K562 (cell line): ENCODE measurements around the gene SLC6A6. TPM values are rescaled to one million over a fixed set of nuclear protein-coding genes. Genes with fewer than 3 reads are reported as not detected.
A peak's percentile ranks its signal among the peaks of the same experiment; 100 is the strongest.

Experiments
- ATF3 ChIP-seq, 2 experiments: fragments of 450-650 bp in 1 of 2; sonication (generic) in 1 of 2; formaldehyde crosslinking in 1 of 2; IDR thresholded peaks in 1 of 2; conservative IDR thresholded peaks in 1 of 2; 2 replicates each; pipeline versions ENCODE4 v1.6.1 to v1.8.1; 2016 to 2023; ENCODE audit warnings: mild to moderate bottlenecking in 2 of 2, moderate library complexity in 2 of 2, inconsistent platforms in 1 of 2, missing genetic modification reagents in 1 of 2
- CBX3 ChIP-seq, 2 experiments: IDR thresholded peaks; 1 replicate in 1 of 2; 2 replicates in 1 of 2; pipeline ENCODE4 v1.6.1; 2012; ENCODE audit warnings: inconsistent platforms in 2 of 2, low read length in 2 of 2, borderline replicate concordance in 1 of 2, control low read depth in 1 of 2
- CXXC5 ChIP-seq: fragments of 250-450 bp; sonication (Bioruptor Pico); IDR thresholded peaks from 2 replicates; pipeline ENCODE4 v1.8.0; 2022; ENCODE audit warnings: inconsistent platforms, mild to moderate bottlenecking, moderate library complexity
- DMBX1 ChIP-seq: fragments of 250-450 bp; sonication (Bioruptor Pico); IDR thresholded peaks from 2 replicates; pipeline ENCODE4 v1.8.0; 2022; ENCODE audit warnings: inconsistent platforms, mild to moderate bottlenecking, moderate library complexity, borderline replicate concordance
- EHMT2 ChIP-seq: fragments of 450-650 bp; IDR thresholded peaks from 2 replicates; pipeline ENCODE4 v1.6.1; 2018; ENCODE audit warnings: antibody characterized with exemption
- ETV1 ChIP-seq: fragments of 450-650 bp; conservative IDR thresholded peaks from 2 replicates; pipeline ENCODE4 v1.6.1; 2016; ENCODE audit warnings: missing genetic modification characterization, control low read depth, low read depth, missing compliant biosample characterization
- EWSR1 ChIP-seq: fragments of 450-650 bp; IDR thresholded peaks from 2 replicates; pipeline ENCODE4 v1.6.1; 2018; ENCODE audit warnings: borderline replicate concordance, mild to moderate bottlenecking, low read depth, moderate library complexity; ENCODE audit not compliant: partially characterized antibody
- GABPB1 ChIP-seq: sonication (generic); formaldehyde crosslinking; IDR thresholded peaks from 2 replicates; pipeline ENCODE4 v1.8.0; 2022; ENCODE audit warnings: mild to moderate bottlenecking, missing genetic modification reagents
- KLF6 ChIP-seq: fragments of 250-450 bp; sonication (Bioruptor Pico); IDR thresholded peaks from 2 replicates; pipeline ENCODE4 v1.4.0; 2020; ENCODE audit warnings: mild to moderate bottlenecking, moderate library complexity, borderline replicate concordance
- NKRF ChIP-seq: fragments of 450-650 bp; IDR thresholded peaks from 2 replicates; pipeline ENCODE4 v1.6.1; 2016; ENCODE audit warnings: borderline replicate concordance
- POLR2G ChIP-seq: fragments of 200-400 bp; formaldehyde crosslinking; IDR thresholded peaks from 2 replicates; pipeline ENCODE4 v1.6.1; 2017; ENCODE audit warnings: low read depth, mild to moderate bottlenecking, antibody characterized with exemption, low read length, moderate library complexity
- SMAD4 ChIP-seq: fragments of 250-450 bp; sonication (Bioruptor Pico); conservative IDR thresholded peaks from 2 replicates; pipeline ENCODE4 v1.8.0; 2021; ENCODE audit warnings: inconsistent platforms, mild to moderate bottlenecking, moderate library complexity
- TAF15 ChIP-seq: fragments of 200-400 bp; formaldehyde crosslinking; IDR thresholded peaks from 2 replicates; pipeline ENCODE4 v1.6.1; 2017; ENCODE audit warnings: mild to moderate bottlenecking, low read depth, low read length, moderate library complexity
- TAF7 ChIP-seq: fragments of 450-650 bp; IDR thresholded peaks from 2 replicates; pipeline ENCODE4 v1.6.1; 2016; ENCODE audit warnings: missing genetic modification characterization, missing compliant biosample characterization
- VEZF1 ChIP-seq: fragments of 200-800 bp; sonication (Bioruptor generic); IDR thresholded peaks from 2 replicates; pipeline ENCODE4 v1.6.1; 2017; ENCODE audit warnings: missing genetic modification characterization, missing compliant biosample characterization
- YY1 ChIP-seq, 3 experiments: IDR thresholded peaks; 2 replicates each; pipeline ENCODE4 v1.6.1; 2011; ENCODE audit warnings: low read length in 2 of 3, mild to moderate bottlenecking in 2 of 3, moderate library complexity in 2 of 3, borderline replicate concordance in 1 of 3, control low read depth in 1 of 3, low read depth in 1 of 3; ENCODE audit not compliant: insufficient read depth in 3 of 3, insufficient replicate concordance in 2 of 3, control insufficient read depth in 1 of 3, insufficient read length in 1 of 3; ENCODE audit errors: extremely low read depth in 1 of 3
- ZBTB7A ChIP-seq: IDR thresholded peaks from 2 replicates; pipeline ENCODE4 v1.6.1; 2011; ENCODE audit warnings: low read depth, mild to moderate bottlenecking, low read length, moderate library complexity, borderline replicate concordance; ENCODE audit not compliant: control insufficient read depth
- ZNF3 ChIP-seq: fragments of 250-450 bp; sonication (Bioruptor Pico); IDR thresholded peaks from 2 replicates; pipeline ENCODE4 v1.5.0; 2021; ENCODE audit warnings: mild to moderate bottlenecking, moderate library complexity
- polyA plus RNA-seq, 8 experiments: library from polyadenylated mRNA; depleted of rRNA in 4 of 8; stranded (reverse) in 5 of 8; unstranded in 3 of 8; fragments of >200 nt; fragmentation: Nextera tagmentation in 2 of 8; fragmentation: Illumina TruSeq in 1 of 8; extraction: Ambion mirVana in 2 of 8; extraction: Trizol in 1 of 8; gene quantifications; 2 replicates each; pipeline versions ENCODE4 v1.2.1 to v1.2.3, GENCODE V29; 2011 to 2014; ENCODE audit warnings: inconsistent platforms in 1 of 8, missing spikeins in 1 of 8
- total RNA-seq, 7 experiments: library from RNA; depleted of rRNA in 6 of 7; stranded (reverse); fragments of >200 nt in 6 of 7; fragmentation: Illumina TruSeq in 2 of 7; extraction: Trizol in 2 of 7; gene quantifications; 2 replicates each; pipeline versions ENCODE4 v1.2.1 to v1.2.3, GENCODE V29; 2011 to 2021; ENCODE audit warnings: low replicate concordance in 1 of 7

Gene SLC6A6
- total and polyA plus RNA-seq, 9 of the 15 experiments (the other 6 are each of a cell fraction or from before 2014, with no cell fraction given) = 12.3 to 203 (median 93.2) TPM

- peak; percentile 42; the same call in 1 of the 2 replicates for TF ChIP-seq ZBTB7A
- peak; percentile 69; the same call in 1 of the 2 replicates for TF ChIP-seq ETV1 (tag)
- TF ChIP-seq POLR2G = 0 out of 2 replicates have a peak, but pooled peaks have one; percentile 20
- no peak for TF ChIP-seq EWSR1
- TF ChIP-seq EHMT2 = peak; percentile 51; the same call in 1 of the 2 replicates
- TF ChIP-seq KLF6 = peak; percentile 34; the same call in 1 of the 2 replicates
- TF ChIP-seq TAF7 = no peak
- TF ChIP-seq DMBX1 (CRISPR knock-in tag) = peak; percentile 63; the same call in 1 of the 2 replicates
- TF ChIP-seq YY1 (IDR thresholded peaks at IDR 0.05; ENCODE audit: borderline replicate concordance in 1 of 3, control insufficient read depth in 1 of 3, extremely low read depth in 1 of 3, insufficient read depth in 3 of 3, insufficient read length in 1 of 3, insufficient replicate concordance in 2 of 3, low read depth in 1 of 3, low read length in 2 of 3) = no peak
- peak; percentile 69 for TF ChIP-seq VEZF1
- TF ChIP-seq TAF15 = no peak
- 0 out of 2 replicates have a peak, but pooled peaks have one; percentile 16 for TF ChIP-seq CXXC5 (CRISPR knock-in tag)
- TF ChIP-seq ZNF3 (CRISPR knock-in tag) = no peak
- TF ChIP-seq GABPB1 (CRISPR knock-in tag) = peak; percentile 54; the same call in 1 of the 2 replicates
- peak; percentile 8; the same call in 1 of the 2 replicates for TF ChIP-seq ATF3 (IDR thresholded peaks at IDR 0.05)
- no peak for TF ChIP-seq ATF3 (CRISPR knock-in tag; conservative IDR thresholded peaks at IDR 0.05)
- TF ChIP-seq CBX3 (IDR thresholded peaks at IDR 0.05; ENCODE audit: borderline replicate concordance in 1 of 2, low read length in 2 of 2) = peak in 1 of 2 experiments; percentile 71; a peak in 1 of 3 replicates
- TF ChIP-seq NKRF = no peak
- peak; percentile 37; the same call in 1 of the 2 replicates for TF ChIP-seq SMAD4 (CRISPR knock-in tag)
Measured at GRCh38 chr3:14532691-14533456, 130.5 kb downstream of the SLC6A6 start (continued).
